Measurements from ENCODE around the gene FAM193B. TPM values are rescaled to one million over a fixed set of nuclear protein-coding genes. Genes with fewer than 3 reads are reported as not detected.
A peak's percentile ranks its signal among the peaks of the same experiment; 100 is the strongest.
"Not testable (repeated sequence)": the region's sequence is repeated elsewhere in the genome, so short reads cannot be mapped to it uniquely, and the experiment has no call there.

The FAM193B gene
- total RNA-seq, 1 experiment from 2014 or later: 72.9 TPM

DNA sequence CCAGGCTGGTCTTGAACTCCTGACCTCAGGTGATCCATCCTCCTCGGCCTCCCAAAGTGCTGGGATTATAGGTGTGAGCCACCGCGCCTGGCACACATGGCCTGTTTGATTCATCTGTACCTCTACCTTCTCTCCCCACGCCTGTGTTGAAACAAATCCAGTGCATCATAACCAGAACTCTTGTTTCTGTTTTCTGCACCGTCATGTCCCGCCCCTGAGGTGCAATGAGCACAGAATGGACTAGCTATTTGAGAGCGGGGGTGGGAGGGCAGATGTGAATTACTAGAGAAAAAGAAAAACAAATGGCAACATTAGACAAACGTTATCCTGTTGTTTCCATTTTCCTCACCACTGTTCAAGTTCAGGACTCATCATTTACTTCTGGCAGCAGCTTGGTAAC is 10.7 kb upstream of the FAM193B start:
- no peak for DNase-seq
- no peaks in the 10 kb centered on the region for H3K4me1 Mint-ChIP-seq (ENCODE audit: low read depth, unreplicated experiment)
- ChIA-PET CTCF (interaction anchor here (0.6 kb wide), 1 partner anchor 13 kb away, joined by 4 read pairs; no protein-coding TSS in a partner anchor), POLR2A (no interaction called here)
- H3K27me3 Mint-ChIP-seq (ENCODE audit: insufficient read depth, unreplicated experiment): no peaks in the 10 kb centered on the region
- H3K27ac Mint-ChIP-seq (ENCODE audit: unreplicated experiment): no peak overlapping the region
- intact Hi-C loops (cut with micrococcal nuclease; ENCODE audit: unreplicated experiment): no loop called here
- Histone ChIP-seq H3K27me3 (replicated peaks; ENCODE audit: control insufficient read depth, insufficient read depth, low read length) (no peaks in the 10 kb centered on the region), H3K36me3 (ENCODE audit: control insufficient read depth, insufficient read depth, low read length) (no peaks in the 10 kb centered on the region), H3K4me3 (ENCODE audit: low read depth, low read length) (no peak overlapping the region), H3K9me3 (no peaks in the 10 kb centered on the region; the same call in 1 of the 2 replicates), H3K4me1 (peaks cover 11% of the 10 kb centered on the region; the same call in 1 of the 2 replicates)
- no peak overlapping the region for H3K4me3 Mint-ChIP-seq (ENCODE audit: unreplicated experiment)
- no TSS peak for BruUV-seq (replicated peaks)
- H3K36me3 Mint-ChIP-seq (ENCODE audit: insufficient read depth, unreplicated experiment): peaks cover 5% of the 10 kb centered on the region
- no peaks in the 10 kb centered on the region for H3K9me3 Mint-ChIP-seq (ENCODE audit: unreplicated experiment)
- TF ChIP-seq CTCF (IDR thresholded peaks at IDR 0.05; ENCODE audit: insufficient read depth in 1 of 2, low read depth in 1 of 2, low read length in 1 of 2, severe bottlenecking in 1 of 2, unreplicated experiment in 1 of 2): no peak

GRCh38 chr5:177559446-177559941 is 5.1 kb upstream of the FAM193B start:
- H3K9me3 Mint-ChIP-seq (ENCODE audit: unreplicated experiment); H3K36me3 Mint-ChIP-seq (ENCODE audit: insufficient read depth, unreplicated experiment); CTCF ChIA-PET; DNase-seq; BruUV-seq (replicated peaks); H3K4me3 ChIP-seq (ENCODE audit: low read depth, low read length); H3K9me3 ChIP-seq; H3K36me3 ChIP-seq (ENCODE audit: control insufficient read depth, insufficient read depth, low read length); intact Hi-C loops (cut with micrococcal nuclease; ENCODE audit: unreplicated experiment); H3K27me3 ChIP-seq (replicated peaks; ENCODE audit: control insufficient read depth, insufficient read depth, low read length); H3K4me1 Mint-ChIP-seq (ENCODE audit: low read depth, unreplicated experiment); H3K27me3 Mint-ChIP-seq (ENCODE audit: insufficient read depth, unreplicated experiment); POLR2A ChIA-PET: not testable (repeated sequence)
- H3K4me3 Mint-ChIP-seq (ENCODE audit: unreplicated experiment): peak overlapping the region; percentile 9
- peaks cover 23% of the 10 kb centered on the region for H3K4me1 ChIP-seq
- peak overlapping the region; percentile 42 for H3K27ac Mint-ChIP-seq (ENCODE audit: unreplicated experiment)

GRCh38 chr5:177557796-177558195 is 3.4 kb upstream of the FAM193B start:
- Mint-ChIP-seq H3K27ac (ENCODE audit: unreplicated experiment) (peak overlapping the region; percentile 61), H3K4me1 (ENCODE audit: low read depth, unreplicated experiment) (peaks cover 7% of the 10 kb centered on the region), H3K4me3 (ENCODE audit: unreplicated experiment) (no peak overlapping the region), H3K27me3 (ENCODE audit: insufficient read depth, unreplicated experiment) (no peaks in the 10 kb centered on the region), H3K36me3 (ENCODE audit: insufficient read depth, unreplicated experiment) (peaks cover 11% of the 10 kb centered on the region), H3K9me3 (ENCODE audit: unreplicated experiment) (no peaks in the 10 kb centered on the region)
- POLR2A ChIA-PET: no interaction called here
- H3K4me1 ChIP-seq: peaks cover 23% of the 10 kb centered on the region
- H3K27me3 ChIP-seq (replicated peaks; ENCODE audit: control insufficient read depth, insufficient read depth, low read length): no peaks in the 10 kb centered on the region
- no peak overlapping the region for H3K4me3 ChIP-seq (ENCODE audit: low read depth, low read length)
- BruUV-seq (replicated peaks): no TSS peak
- intact Hi-C loops (cut with micrococcal nuclease; ENCODE audit: unreplicated experiment): loop anchor here (1.0 kb wide), 1 partner anchor 31 kb away; no protein-coding TSS in a partner anchor
- CTCF ChIA-PET: interaction anchor here (1.1 kb wide), 1 partner anchor 50 kb away, joined by 3 read pairs; no protein-coding TSS in a partner anchor
- no peaks in the 10 kb centered on the region; the same call in 1 of the 2 replicates for H3K36me3 ChIP-seq (ENCODE audit: control insufficient read depth, insufficient read depth, low read length)
- no peak for TF ChIP-seq CTCF (IDR thresholded peaks at IDR 0.05; ENCODE audit: insufficient read depth in 1 of 2, low read depth in 1 of 2, low read length in 1 of 2, severe bottlenecking in 1 of 2, unreplicated experiment in 1 of 2)
- DNase-seq: no peak
- no peaks in the 10 kb centered on the region; the same call in 1 of the 2 replicates for H3K9me3 ChIP-seq

All from Caco-2 (cell line).